ENCODE measurements around the gene RPS3A. TPM values are rescaled to one million over a fixed set of nuclear protein-coding genes. Genes with fewer than 3 reads are reported as not detected.
A peak's percentile ranks its signal among the peaks of the same experiment; 100 is the strongest.
"Not testable (repeated sequence)": the region's sequence is repeated elsewhere in the genome, so short reads cannot be mapped to it uniquely, and the experiment has no call there.

Gene RPS3A
- total RNA-seq (2014; rRNA removed; shearing (Covaris generic)) = 1,990 and 2,540 TPM in 2 replicates
- polyA plus RNA-seq (2016; fragmentation: Nextera tagmentation; extraction: Ambion mirVana) = 870 and 943 TPM in 2 replicates

DNA sequence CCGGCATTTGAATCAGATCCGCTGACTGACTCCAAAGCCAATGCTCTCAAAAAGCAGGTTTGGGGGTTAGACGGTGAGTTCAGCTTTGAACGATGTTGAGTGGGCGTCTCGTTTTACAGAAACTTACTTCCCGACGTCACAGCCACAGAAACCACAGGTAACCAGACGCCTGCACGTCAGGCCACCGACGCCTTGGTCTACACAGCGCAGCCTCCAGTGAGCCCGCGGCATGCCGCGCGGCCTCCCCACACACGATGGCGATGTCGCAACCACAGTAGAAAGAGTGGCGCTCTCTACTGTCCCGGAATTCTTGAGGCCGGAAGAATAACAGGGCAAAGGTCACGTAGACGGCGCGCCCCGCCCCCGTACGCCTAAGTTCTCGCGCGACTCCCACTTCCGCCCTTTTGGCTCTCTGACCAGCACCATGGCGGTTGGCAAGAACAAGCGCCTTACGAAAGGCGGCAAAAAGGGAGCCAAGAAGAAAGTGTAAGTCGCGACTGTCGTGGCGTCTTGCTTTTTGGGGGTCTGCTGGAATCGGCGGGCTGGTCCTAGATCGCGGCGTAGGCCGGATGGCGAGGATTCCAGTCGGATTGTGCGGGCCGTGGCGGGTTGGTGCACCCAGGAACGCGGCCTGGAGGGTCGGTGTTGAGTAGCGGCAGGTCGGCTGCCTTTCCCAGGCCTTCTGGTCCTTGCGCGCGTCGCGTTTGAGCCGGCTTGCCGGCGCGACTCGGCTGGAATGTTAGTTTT lies at the start of gene RPS3A:
TSS of gene RPS3A (plus strand) at position 400 of the 747 bp plus-strand sequence. CDS start at position 425, 25 bp downstream.
- peak; percentile 98 for DNase-seq
- no peaks in the 10 kb centered on the region for H3K9me3 ChIP-seq (ENCODE audit: low read depth)
- H3K79me2 ChIP-seq (ENCODE audit: insufficient read depth) = peaks cover 44% of the 10 kb centered on the region
- no peaks in the 10 kb centered on the region for H3K9me2 ChIP-seq (ENCODE audit: insufficient read depth)
- WGBS, 2 experiments (ENCODE audit: low coverage in 1 of 2, low lambda C conversion rate in 2 of 2, missing lambda C conversion rate in 2 of 2) = 2% methylated on average over 63 to 69 of the region's 69 CpGs
- no peak for TF ChIP-seq EZH2phosphoT487 (IDR thresholded peaks at IDR 0.05; ENCODE audit: insufficient read depth, low read depth)
- no peak for TF ChIP-seq EZH2 (IDR thresholded peaks at IDR 0.05; ENCODE audit: insufficient read depth, poor library complexity, severe bottlenecking)
- in situ Hi-C loops (cut with MboI) = no loop called here
- peak within 1 kb of the TSS; percentile 86 for H3K27ac ChIP-seq
- peaks cover 18% of the 10 kb centered on the region for H3K4me1 ChIP-seq (ENCODE audit: insufficient read depth)
- peaks cover 30% of the 10 kb centered on the region for H3F3A ChIP-seq (ENCODE audit: insufficient read depth)
- peak within 1 kb of the TSS; percentile 98 for H3K9ac ChIP-seq
- peak within 1 kb of the TSS; percentile 96 for H3K4me3 ChIP-seq
- peaks cover 36% of the 10 kb centered on the region for H3K36me3 ChIP-seq (ENCODE audit: low read depth)
- H4K20me1 ChIP-seq (ENCODE audit: insufficient read depth) = peaks cover 14% of the 10 kb centered on the region; the same call in 1 of the 2 replicates
- no peaks in the 10 kb centered on the region for H3K27me3 ChIP-seq (replicated peaks; ENCODE audit: insufficient read depth)
- peak within 1 kb of the TSS; percentile 95 for H2AFZ ChIP-seq
- H3K4me2 ChIP-seq (ENCODE audit: unreplicated experiment) = peak within 1 kb of the TSS; percentile 95

GRCh38 chr4:151052785-151053184 lies 46.6 kb upstream of the RPS3A start:
- no peak for DNase-seq
- Histone ChIP-seq H3K4me3 (no peak overlapping the region), H3K4me1 (ENCODE audit: insufficient read depth) (no peaks in the 10 kb centered on the region)

DNA sequence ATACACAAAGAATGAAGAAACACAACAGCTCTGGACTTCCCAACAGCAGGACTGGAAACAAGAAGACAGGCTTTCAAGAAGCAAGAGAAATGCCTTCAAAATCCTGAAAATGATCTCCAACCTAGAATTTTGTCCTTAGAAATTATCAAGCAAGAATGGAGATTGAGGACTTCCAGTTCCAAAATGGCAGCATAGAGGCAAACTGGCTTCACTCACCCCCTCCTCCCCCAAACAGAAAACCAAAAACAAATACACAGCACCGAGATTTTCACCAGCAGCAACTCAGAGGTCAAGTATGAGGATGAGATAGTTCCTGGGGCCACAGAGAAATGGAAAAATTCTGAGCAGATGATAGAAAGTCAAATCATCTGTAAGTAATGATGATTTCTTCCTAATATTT lies 43.9 kb upstream of the RPS3A start:
- H3K9ac ChIP-seq = no peak overlapping the region

More at GRCh38 chr4:151052785-151053184, 46.6 kb upstream of the RPS3A start:
- no peaks in the 10 kb centered on the region for H3K9me3 ChIP-seq (ENCODE audit: low read depth)
- no peak overlapping the region for H3K4me2 ChIP-seq (ENCODE audit: unreplicated experiment)
- H3K9ac ChIP-seq = no peak overlapping the region
- in situ Hi-C loops (cut with MboI) = no loop called here
- H2AFZ ChIP-seq = no peak overlapping the region
- TF ChIP-seq EZH2 (IDR thresholded peaks at IDR 0.05; ENCODE audit: insufficient read depth, poor library complexity, severe bottlenecking) = no peak
- TF ChIP-seq EZH2phosphoT487 (IDR thresholded peaks at IDR 0.05; ENCODE audit: insufficient read depth, low read depth) = no peak
- H3K27ac ChIP-seq = no peak overlapping the region
- no peaks in the 10 kb centered on the region for H3K36me3 ChIP-seq (ENCODE audit: low read depth)
- no peaks in the 10 kb centered on the region for H3K27me3 ChIP-seq (replicated peaks; ENCODE audit: insufficient read depth)
- H4K20me1 ChIP-seq (ENCODE audit: insufficient read depth) = no peaks in the 10 kb centered on the region
- 68 to 79% methylated on average over 3 of the region's 3 CpGs for WGBS, 2 experiments (ENCODE audit: low coverage in 1 of 2, low lambda C conversion rate in 2 of 2, missing lambda C conversion rate in 2 of 2)
- no peaks in the 10 kb centered on the region for H3K9me2 ChIP-seq (ENCODE audit: insufficient read depth)
- H3K79me2 ChIP-seq (ENCODE audit: insufficient read depth) = no peaks in the 10 kb centered on the region
- H3F3A ChIP-seq (ENCODE audit: insufficient read depth) = no peaks in the 10 kb centered on the region

GRCh38 chr4:151063143-151063542 lies 36.3 kb upstream of the RPS3A start:
- H3F3A ChIP-seq (ENCODE audit: insufficient read depth); H3K27me3 ChIP-seq (replicated peaks; ENCODE audit: insufficient read depth); H3K36me3 ChIP-seq (ENCODE audit: low read depth); H3K79me2 ChIP-seq (ENCODE audit: insufficient read depth); H3K4me1 ChIP-seq (ENCODE audit: insufficient read depth); H3K9me2 ChIP-seq (ENCODE audit: insufficient read depth); H3K4me3 ChIP-seq; H3K4me2 ChIP-seq (ENCODE audit: unreplicated experiment); H3K9me3 ChIP-seq (ENCODE audit: low read depth); H2AFZ ChIP-seq; H3K9ac ChIP-seq; DNase-seq; in situ Hi-C loops (cut with MboI); H3K27ac ChIP-seq; H4K20me1 ChIP-seq (ENCODE audit: insufficient read depth): not testable (repeated sequence)
- WGBS, 2 experiments (ENCODE audit: low coverage in 1 of 2, low lambda C conversion rate in 2 of 2, missing lambda C conversion rate in 2 of 2) = 94 to 97% methylated on average over 3 of the region's 3 CpGs

More for the DNA sequence above, 43.9 kb upstream of the RPS3A start:
- TF ChIP-seq EZH2phosphoT487 (IDR thresholded peaks at IDR 0.05; ENCODE audit: insufficient read depth, low read depth) (no peak), EZH2 (IDR thresholded peaks at IDR 0.05; ENCODE audit: insufficient read depth, poor library complexity, severe bottlenecking) (no peak)
- Histone ChIP-seq H3K36me3 (ENCODE audit: low read depth) (no peaks in the 10 kb centered on the region), H3F3A (ENCODE audit: insufficient read depth) (no peaks in the 10 kb centered on the region), H3K4me1 (ENCODE audit: insufficient read depth) (no peaks in the 10 kb centered on the region), H3K9me3 (ENCODE audit: low read depth) (no peaks in the 10 kb centered on the region), H3K27me3 (replicated peaks; ENCODE audit: insufficient read depth) (no peaks in the 10 kb centered on the region), H3K79me2 (ENCODE audit: insufficient read depth) (no peaks in the 10 kb centered on the region), H4K20me1 (ENCODE audit: insufficient read depth) (no peaks in the 10 kb centered on the region), H3K4me2 (ENCODE audit: unreplicated experiment) (no peak overlapping the region), H3K4me3 (no peak overlapping the region), H3K27ac (no peak overlapping the region), H2AFZ (no peak overlapping the region; the same call in 1 of the 2 replicates), H3K9me2 (ENCODE audit: insufficient read depth) (no peaks in the 10 kb centered on the region)
- no peak for DNase-seq
- 5 to 6% methylated on average over 1 of the region's 1 CpG for WGBS, 2 experiments (ENCODE audit: low coverage in 1 of 2, low lambda C conversion rate in 2 of 2, missing lambda C conversion rate in 2 of 2)
- in situ Hi-C loops (cut with MboI) = no loop called here
